GM12865 (cell line): ENCODE data around the gene TRIM25.
A peak's percentile ranks its signal among the peaks of the same experiment; 100 is the strongest.
"Not testable (repeated sequence)": the region's sequence is repeated elsewhere in the genome, so short reads cannot be mapped to it uniquely, and the experiment has no call there.

Experiments used
- DNase-seq: peaks from one replicate; pipeline ENCODE4 v3.0.0; 2010; ENCODE audit warnings: low read depth
- H3K4me3 ChIP-seq: 2 replicates; pipeline ENCODE4 v1.5.1; 2011; ENCODE audit warnings: mild to moderate bottlenecking, low read depth, low read length, control low read depth
- TF ChIP-seq, protein P1 (sequence below): IDR thresholded peaks from 2 replicates; pipeline ENCODE4 v1.5.1; 2011; ENCODE audit warnings: low read length, control low read depth, low read depth, inconsistent platforms; ENCODE audit not compliant: insufficient read depth; ENCODE audit errors: missing control alignments

The TRIM25 gene

DNA sequence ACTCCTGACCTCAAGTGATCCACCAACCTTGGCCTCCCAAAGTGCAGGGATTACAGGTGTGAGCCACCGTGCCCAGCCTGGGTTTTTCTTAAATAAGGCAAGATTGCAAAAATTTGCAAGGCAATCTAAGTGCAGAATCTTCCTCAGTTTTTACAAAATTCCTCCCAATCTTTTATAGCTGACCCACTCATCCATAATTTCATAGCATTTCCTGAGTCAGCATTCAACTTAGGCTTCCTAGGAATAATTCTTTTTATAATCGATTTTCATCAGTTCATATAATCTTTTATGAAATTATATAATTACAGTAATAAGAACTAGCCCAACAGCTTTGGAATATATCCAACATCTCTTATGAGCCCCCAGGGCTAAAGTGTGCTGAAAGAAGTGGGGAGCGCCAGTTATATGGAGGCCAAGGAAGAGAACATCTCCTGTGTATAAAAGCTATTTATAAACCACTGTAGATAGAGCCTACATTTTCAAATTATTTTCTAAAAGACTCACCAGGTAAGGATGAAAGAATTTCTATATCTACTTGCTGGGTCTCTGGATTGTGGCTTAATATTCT lies 32.2 kb upstream of the TRIM25 start:
- DNase-seq = no peak
- H3K4me3 ChIP-seq = no peak overlapping the region
- TF ChIP-seq, protein P1, sequence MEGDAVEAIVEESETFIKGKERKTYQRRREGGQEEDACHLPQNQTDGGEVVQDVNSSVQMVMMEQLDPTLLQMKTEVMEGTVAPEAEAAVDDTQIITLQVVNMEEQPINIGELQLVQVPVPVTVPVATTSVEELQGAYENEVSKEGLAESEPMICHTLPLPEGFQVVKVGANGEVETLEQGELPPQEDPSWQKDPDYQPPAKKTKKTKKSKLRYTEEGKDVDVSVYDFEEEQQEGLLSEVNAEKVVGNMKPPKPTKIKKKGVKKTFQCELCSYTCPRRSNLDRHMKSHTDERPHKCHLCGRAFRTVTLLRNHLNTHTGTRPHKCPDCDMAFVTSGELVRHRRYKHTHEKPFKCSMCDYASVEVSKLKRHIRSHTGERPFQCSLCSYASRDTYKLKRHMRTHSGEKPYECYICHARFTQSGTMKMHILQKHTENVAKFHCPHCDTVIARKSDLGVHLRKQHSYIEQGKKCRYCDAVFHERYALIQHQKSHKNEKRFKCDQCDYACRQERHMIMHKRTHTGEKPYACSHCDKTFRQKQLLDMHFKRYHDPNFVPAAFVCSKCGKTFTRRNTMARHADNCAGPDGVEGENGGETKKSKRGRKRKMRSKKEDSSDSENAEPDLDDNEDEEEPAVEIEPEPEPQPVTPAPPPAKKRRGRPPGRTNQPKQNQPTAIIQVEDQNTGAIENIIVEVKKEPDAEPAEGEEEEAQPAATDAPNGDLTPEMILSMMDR = no peak

DNA sequence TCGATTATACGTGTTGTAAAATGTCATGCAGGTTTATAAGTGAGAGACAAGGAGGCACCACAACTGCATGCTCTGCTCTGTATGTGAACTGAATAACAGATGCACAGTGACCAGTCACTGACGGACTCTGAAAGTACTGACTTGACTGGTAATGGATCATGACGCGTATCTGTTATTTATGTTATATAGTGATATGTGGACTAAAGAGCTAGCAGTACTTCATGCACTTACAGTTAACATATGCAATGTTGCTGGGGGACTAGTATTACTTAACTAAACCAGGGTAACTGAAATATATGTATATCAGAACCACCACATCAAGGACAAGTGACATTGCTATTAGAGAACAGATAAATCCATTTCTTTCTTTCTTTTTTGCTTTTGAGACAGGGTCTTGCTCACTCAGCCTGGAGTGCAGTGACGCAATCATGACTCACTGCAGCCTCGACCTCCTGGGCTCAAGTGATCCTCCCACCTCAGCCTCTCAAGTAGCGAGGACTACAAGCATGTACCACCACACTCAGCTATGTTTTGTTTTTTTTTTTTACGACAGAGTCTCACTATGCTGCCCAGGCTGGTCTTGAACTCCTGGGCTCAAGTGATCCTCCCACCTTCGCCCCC lies 29.8 kb upstream of the TRIM25 start:
- no peak overlapping the region for H3K4me3 ChIP-seq
- DNase-seq = no peak
- TF ChIP-seq, protein P1 = no peak

DNA sequence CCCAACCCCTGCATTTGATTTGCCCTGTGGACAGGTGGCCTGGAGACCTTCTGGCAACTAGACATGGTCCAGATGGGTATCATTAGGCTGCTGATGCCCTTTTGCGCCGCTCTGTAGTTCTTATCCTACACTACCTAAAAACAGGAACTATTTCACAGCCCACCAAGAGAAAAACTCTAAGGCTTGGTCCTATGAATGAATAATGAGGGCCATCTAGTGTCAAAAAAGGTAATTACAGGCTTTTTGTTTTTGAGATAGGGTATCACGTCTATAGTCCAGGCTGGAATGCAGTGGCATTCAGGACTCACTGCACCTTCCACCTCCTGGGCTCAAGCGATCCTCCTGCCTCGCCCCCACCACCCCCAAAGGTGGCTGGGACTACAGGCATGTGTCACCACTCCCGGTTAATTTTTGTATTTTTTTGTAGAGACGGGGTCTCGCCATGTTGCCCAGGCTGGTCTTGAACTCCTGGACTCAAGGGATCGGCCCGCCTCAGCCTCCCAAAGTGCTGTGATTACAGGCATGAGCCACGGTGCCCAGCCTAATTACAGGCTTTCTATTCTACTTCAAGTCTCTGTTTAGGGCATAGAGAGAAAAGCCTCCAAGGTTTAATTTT lies 26.1 kb upstream of the TRIM25 start:
- peak; percentile 73 for DNase-seq
- no peak overlapping the region for H3K4me3 ChIP-seq
- TF ChIP-seq, protein P1 = peak; percentile 60

DNA sequence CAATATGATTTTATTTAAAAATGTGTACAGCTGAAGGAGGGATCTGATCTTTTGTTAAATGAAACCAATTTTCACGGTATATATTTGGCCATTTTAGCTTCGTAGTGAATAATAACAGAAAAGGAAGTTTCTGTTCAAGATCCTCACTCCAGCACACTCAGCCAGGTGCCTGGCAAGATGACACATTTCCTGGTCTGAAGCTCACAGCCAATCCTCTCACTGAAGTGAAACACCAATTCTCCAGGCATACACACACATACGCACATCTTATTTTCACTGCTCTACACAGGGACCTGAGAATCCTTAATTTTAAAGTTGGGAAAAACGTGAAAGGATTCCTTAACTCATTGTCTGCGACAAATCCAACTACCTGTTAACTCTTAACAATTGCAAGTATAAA lies 24.4 kb upstream of the TRIM25 start:
- not testable (repeated sequence) for DNase-seq

DNA sequence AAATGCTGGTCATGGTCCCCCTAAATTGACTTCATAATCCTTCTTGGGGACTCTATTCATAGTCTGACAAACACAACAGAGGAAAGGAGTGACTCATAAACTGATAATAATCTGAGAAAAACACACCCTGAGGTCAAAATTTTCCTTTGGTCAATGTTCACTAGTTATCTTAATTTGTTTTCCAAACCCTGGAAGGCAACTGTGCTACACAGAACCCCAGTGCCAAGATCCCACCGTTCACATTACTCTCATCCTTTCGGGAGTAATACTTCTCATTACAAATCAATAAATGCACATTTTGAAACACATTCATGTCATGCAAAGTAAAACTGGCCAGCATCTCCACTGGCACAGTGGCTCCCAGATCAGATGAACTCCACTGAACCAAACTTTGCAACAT lies 23.8 kb upstream of the TRIM25 start:
- TF ChIP-seq, protein P1 = no peak
- no peak overlapping the region for H3K4me3 ChIP-seq
- no peak for DNase-seq

More for the DNA sequence above, 24.4 kb upstream of the TRIM25 start:
- H3K4me3 ChIP-seq = not testable (repeated sequence)

DNA sequence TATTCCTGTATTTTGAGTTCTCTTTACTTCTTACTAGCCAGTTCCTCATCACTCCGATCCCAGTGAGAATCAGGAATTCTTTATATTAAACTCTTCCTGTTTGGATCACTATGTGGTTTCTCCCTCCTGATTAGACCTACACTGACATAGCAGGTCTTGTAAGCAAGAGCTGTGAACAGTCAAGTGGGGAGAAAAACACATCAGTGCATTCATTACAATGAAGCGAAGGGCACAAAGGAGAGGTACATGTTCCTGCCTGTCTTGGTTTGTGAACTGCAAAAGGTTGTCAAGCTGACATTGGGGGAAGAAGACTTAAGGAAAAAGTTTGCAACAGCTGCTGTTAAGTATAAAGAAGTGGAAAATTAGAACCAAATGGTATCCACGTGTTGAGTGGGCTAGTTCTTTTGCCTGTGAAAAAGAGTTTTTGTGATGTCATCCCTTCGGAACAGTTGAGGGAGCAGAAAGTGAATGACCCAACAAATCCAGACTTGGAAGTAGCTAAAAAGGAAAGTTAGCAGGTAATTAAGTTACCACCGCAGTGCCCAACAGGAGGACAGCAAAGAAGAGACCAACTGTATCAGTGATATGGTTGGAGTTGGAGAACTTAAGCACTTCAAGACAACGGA lies 23.0 kb upstream of the TRIM25 start:
- no peak overlapping the region for H3K4me3 ChIP-seq
- DNase-seq = no peak
- TF ChIP-seq, protein P1 = no peak

DNA sequence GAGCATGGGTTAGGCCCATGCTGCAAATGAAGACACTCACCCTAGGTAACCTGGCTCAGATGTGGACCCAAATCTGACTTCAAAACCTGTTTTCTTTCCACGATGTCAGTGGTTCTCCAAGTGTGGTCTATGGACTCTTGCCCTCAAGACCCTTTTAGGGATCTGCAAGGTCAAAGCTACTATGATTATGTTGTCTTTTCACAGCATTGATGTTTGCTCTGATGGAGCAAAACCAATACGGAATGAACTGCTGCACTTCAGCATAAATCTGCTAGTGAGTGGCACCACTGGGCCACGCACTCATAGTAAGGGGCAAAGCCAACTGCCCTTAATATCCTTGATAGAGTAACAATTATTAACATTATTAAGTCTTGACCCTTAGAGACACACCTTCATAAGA lies 21.6 kb upstream of the TRIM25 start:
- DNase-seq = no peak
- TF ChIP-seq, protein P1 = no peak
- H3K4me3 ChIP-seq = no peak overlapping the region
